ENCODE results near the gene ERFL. TPM values are rescaled to one million over a fixed set of nuclear protein-coding genes. Genes with fewer than 3 reads are reported as not detected.
"Not testable (repeated sequence)": the region's sequence is repeated elsewhere in the genome, so short reads cannot be mapped to it uniquely, and the experiment has no call there.

Gene ERFL
- total RNA-seq, 1 experiment from 2014 or later: not detected

GRCh38 chr19:41914424-41914834 is 13.8 kb downstream of the ERFL start:
- DNase-seq (ENCODE audit: low read depth): not testable (repeated sequence)

GRCh38 chr19:41913538-41914423 is 14.5 kb downstream of the ERFL start:
- no peak for DNase-seq (ENCODE audit: low read depth)

GRCh38 chr19:41912899-41913537 is 15.2 kb downstream of the ERFL start:
- no peak for DNase-seq (ENCODE audit: low read depth)

DNA sequence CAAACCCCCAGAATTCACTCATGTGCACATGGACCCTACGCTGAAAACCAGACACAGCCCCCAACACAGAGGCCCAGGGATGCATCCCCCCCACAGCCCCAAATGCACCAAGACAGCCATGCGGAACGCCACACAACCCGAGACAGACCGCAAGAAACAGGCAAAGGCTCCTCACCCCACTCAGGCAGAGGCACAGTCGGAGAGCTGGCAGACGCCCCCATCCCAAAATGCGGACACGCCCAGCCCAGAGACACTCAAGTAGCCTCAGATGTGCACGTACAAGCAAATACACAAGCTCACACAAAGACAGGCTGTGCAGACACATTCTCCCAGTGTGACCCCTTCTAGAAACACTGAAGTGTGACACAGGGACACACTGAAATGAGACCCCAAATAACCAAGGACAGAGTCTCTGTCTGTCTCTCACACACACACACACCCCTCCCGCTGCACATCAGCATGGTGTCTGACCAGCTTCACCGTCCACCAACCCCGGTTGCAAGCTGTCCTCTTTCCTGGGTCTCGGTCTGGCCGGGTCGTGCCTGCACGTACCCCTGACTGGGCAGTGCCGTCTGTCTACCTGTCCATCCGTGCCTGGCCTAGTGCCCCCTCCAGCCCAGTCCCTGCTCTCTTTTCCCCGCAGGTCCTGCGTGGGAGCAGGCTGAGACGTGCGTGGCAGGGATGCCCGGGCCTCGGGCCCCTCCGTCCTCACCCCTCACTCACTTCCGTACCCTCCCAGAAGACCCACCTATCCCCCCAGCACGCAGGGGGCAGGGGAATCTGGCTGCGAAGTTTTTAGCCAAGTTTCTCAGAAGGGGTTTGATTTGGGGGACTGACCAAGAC is 16.1 kb downstream of the ERFL start:
- no peak for DNase-seq (ENCODE audit: low read depth)

DNA sequence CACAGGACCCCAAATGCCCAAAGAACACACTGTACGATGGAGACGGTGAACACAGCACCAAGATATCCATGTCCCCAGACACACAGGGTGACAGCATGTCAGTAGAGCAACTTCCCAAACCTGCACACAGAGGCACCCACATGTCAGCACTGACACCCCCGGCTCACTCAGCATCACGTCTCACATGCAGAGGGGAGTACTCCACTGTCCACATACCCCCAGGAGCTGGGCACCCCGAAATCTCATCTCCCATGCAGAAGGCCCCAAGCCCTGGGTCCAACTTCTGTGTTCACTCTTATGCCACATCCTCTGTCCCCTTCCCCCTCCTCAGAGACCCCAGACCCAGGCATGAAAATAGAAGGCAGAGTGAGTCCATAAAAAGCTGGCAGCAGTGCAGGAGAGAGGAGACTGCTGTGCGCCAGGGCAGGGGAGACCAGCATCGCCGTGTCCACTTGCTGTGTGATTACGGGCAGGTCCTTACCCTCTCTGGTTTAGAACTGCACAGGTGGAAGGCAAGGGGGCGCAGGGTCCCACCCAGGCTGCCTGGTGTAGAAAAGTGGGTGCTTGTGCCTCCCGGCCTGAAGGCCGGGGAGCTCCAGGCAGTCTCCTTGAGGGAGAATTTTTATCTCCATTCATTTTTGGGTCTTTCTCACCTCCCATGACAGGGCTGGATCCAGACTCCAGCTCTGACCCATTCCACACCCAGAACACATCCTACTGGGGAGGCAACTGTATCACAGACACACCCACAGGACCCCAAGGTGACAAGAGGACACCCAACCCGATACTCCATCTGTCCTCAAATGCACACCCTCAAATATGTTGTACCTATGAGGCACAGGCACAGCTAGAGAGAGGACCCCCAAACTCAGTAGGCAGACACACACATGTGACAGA is 17.0 kb downstream of the ERFL start:
- DNase-seq (ENCODE audit: low read depth): no peak

GRCh38 chr19:41910240-41910991 is 17.8 kb downstream of the ERFL start:
- DNase-seq (ENCODE audit: low read depth): no peak

DNA sequence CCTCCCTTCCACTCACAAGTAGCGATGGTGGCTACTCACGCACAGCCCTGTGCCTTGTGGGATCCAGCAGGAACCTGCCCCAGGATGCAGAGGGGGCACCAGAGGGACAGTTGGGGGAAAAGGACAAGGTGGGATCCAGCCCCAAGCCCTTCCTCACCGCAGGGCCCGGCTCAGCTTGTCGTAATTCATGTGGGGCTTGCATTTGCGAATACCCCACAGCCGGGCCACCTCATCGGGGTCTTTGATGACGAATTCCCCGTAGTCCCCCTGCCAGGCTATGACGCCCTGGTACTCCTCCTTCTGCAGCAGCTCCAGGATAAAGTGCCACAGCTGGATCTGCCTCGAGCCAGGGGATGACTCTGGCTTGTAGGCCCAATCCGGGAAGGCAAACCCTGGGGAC is 18.5 kb downstream of the ERFL start:
- DNase-seq (ENCODE audit: low read depth): no peak

GRCh38 chr19:41908724-41909464 is 19.4 kb downstream of the ERFL start:
- no peak for DNase-seq (ENCODE audit: low read depth)

GRCh38 chr19:41907994-41908615 is 20.1 kb downstream of the ERFL start:
- DNase-seq (ENCODE audit: low read depth): no peak

- DNase-seq (ENCODE audit: low read depth): no peak
Measured at GRCh38 chr19:41906916-41907680, 21.2 kb downstream of the ERFL start.

DNA sequence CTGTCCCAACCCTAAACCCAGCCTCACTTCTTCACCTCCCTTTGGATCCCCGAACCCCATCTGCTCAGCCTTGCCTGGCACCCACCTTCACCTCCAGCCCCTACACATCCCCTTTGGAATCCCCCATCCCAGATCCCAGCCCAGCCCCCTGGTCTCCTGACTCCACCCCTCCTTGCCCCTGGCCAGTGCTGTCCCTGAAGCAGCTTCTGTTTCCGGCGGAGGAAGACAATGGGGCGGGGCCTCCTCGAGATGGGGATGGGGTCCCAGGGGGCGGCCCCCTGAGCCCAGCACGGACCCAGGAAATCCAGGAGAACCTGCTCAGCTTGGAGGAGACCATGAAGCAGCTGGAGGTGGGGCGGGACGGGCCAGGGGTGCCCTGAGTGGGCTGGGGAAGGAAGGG is 22.0 kb downstream of the ERFL start:
- DNase-seq (ENCODE audit: low read depth): no peak

- DNase-seq (ENCODE audit: low read depth): no peak
Measured at GRCh38 chr19:41905273-41906002, 22.8 kb downstream of the ERFL start.

DNA sequence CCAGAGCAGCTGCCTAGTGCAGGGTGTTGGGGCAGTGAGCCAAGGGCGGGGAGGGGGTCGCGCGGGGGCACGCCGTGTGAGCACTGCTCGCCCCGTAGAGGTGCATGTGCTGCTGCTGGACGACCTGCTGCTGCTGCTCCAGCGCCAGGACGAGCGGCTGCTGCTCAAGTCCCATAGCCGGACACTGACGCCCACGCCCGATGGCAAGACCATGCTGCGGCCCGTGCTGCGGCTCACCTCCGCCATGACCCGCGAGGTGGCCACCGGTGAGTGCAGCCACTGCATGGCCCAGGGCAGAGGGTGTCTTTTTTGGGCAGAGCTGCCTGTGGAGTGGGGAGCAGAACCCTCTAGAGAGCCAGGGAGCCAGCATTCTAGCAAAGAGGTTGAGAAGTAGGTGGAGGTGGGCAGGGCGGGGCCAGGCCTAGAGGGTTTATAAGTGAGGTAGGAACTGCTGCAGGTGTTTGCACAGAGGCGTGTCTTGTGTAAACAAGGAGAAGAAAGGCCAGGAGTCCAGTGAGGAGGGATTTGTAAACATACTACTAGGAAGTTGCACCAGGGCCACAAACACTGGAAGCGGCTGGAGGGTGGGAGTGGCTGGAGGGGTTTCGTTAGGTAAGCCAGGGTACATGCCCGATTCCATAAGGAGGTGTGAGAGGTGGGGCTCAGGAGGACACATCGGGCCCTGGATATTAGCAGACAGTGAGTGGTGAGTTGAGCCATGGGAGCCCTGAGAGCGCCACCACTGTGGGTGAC is 24.0 kb downstream of the ERFL start:
- DNase-seq (ENCODE audit: low read depth): no peak

- DNase-seq (ENCODE audit: low read depth): no peak
Measured at GRCh38 chr19:41903193-41903953, 24.9 kb downstream of the ERFL start.

GRCh38 chr19:41902594-41902993 is 25.7 kb downstream of the ERFL start:
- no peak for DNase-seq (ENCODE audit: low read depth)

DNA sequence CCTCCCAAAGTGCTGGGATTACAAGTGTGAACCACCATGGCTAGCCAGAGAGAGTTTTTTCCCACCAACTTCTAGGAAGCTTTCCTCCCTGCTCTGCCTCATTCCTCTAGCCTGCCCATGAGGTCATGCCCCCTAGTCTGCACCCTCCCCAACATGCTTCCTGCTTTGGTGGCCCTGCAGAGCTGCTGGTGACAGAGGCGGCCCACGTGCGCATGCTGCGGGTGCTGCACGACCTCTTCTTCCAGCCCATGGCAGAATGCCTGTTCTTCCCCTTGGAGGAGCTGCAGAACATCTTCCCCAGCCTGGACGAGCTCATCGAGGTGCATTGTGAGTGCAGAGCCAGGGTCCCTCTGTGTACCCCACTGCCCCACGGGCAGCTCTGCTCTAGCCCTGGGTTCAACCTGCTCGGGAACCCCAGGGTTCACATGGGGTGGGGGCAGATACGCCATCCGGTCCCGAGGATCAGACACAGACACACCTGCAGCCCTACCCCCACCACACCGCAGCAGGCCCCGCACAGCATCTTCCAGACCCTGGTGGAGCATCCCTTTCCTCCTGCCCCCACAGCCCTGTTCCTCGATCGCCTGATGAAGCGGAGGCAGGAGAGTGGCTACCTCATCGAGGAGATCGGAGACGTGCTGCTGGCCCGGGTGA is 26.4 kb downstream of the ERFL start:
- no peak for DNase-seq (ENCODE audit: low read depth)

Measured in LHCN-M2 (cell line).